Upper lobe of left lung (tissue), 6 donors: Measurements from ENCODE around the gene HEPN1. TPM values are rescaled to one million over a fixed set of nuclear protein-coding genes. Genes with fewer than 3 reads are reported as not detected.

Experiments used
- ATAC-seq, 2 donors: fragments of 200-7000 bp; cut with Tn5 transposase; one replicate each; pipeline ENCODE4 v1.9.1; 2022; ENCODE audit warnings: mild to moderate bottlenecking in 2 of 2, moderate library complexity in 2 of 2; ENCODE audit not compliant: low FRiP score in 2 of 2
- DNase-seq, 2 donors: peaks; one replicate each; pipeline ENCODE4 v3.0.0-alpha.2; 2019 to 2020
- H3K27ac ChIP-seq, 4 donors: fragments of 200-600 bp; sonication (generic); one replicate each; pipeline ENCODE4 v1.5.1; 2016 to 2019
- H3K27me3 ChIP-seq, 4 donors: fragments of 200-600 bp; sonication (generic); one replicate each; pipeline ENCODE4 v1.5.1; 2017 to 2019
- H3K36me3 ChIP-seq, 4 donors: fragments of 200-600 bp; sonication (generic); one replicate each; pipeline ENCODE4 v1.5.1; 2016 to 2019
- H3K4me1 ChIP-seq, 4 donors: fragments of 200-600 bp; sonication (generic); one replicate each; pipeline ENCODE4 v1.5.1; 2018 to 2019
- H3K4me3 ChIP-seq, 4 donors: fragments of 200-600 bp; sonication (generic); one replicate each; pipeline ENCODE4 v1.5.1; 2017 to 2019; ENCODE audit warnings: mild to moderate bottlenecking in 2 of 4, moderate library complexity in 1 of 4
- H3K9me3 ChIP-seq, 4 donors: fragments of 200-600 bp; sonication (generic); one replicate each; pipeline ENCODE4 v1.5.1; 2018 to 2019
- EP300 ChIP-seq, 4 donors: sonication (generic); formaldehyde crosslinking; IDR thresholded peaks; one replicate each; pipeline ENCODE4 v1.5.1; 2017; ENCODE audit warnings: antibody characterized with exemption in 4 of 4, control low read depth in 2 of 4
- POLR2A ChIP-seq, 4 donors: fragments of 450-650 bp; IDR thresholded peaks; one replicate each; pipeline ENCODE4 v1.5.1; 2016 to 2017; ENCODE audit warnings: antibody characterized with exemption in 4 of 4, mild to moderate bottlenecking in 2 of 4
- POLR2AphosphoS5 ChIP-seq, 2 donors: sonication (generic); formaldehyde crosslinking; IDR thresholded peaks; one replicate each; pipeline ENCODE4 v1.5.1; 2017; ENCODE audit warnings: antibody characterized with exemption in 2 of 2
- WGBS, 2 donors: methylation state at CpG; one replicate each; pipeline ENCODE4 v1.1.5; 2017 to 2018; 5-methylcytosine and 5-hydroxymethylcytosine counted together
- total RNA-seq, 6 donors: library from RNA; depleted of rRNA in 4 of 6; stranded (reverse); fragments of >200 nt in 4 of 6; gene quantifications; one replicate each; pipeline versions ENCODE4 v1.1.0 to v1.2.1, GENCODE V29; 2016 to 2021
- TF ChIP-seq, protein P1 (sequence below), 6 experiments: fragments of 450-650 bp in 4 of 6; fragments of 200-600 bp in 2 of 6; sonication (generic) in 2 of 6; IDR thresholded peaks; one replicate each; pipeline ENCODE4 v1.5.1; 2016 to 2019; ENCODE audit warnings: antibody characterized with exemption in 6 of 6
- donor health status: DM: no; HTN: no; CAD: no; lungs with moderate emphysema.
- donor health status: DM: no; HTN: yes; CAD: no; lungs with severe emphysema.

Gene HEPN1
- total RNA-seq, 6 donors from 2014 or later: not detected

GRCh38 chr11:124894606-124895430 is 24.2 kb upstream of the HEPN1 start:
- 65 to 74% methylated on average over 4 of the region's 4 CpGs for WGBS, 2 donors
- DNase-seq: no peak

GRCh38 chr11:124895471-124895971 is 23.5 kb upstream of the HEPN1 start:
- Histone ChIP-seq H3K4me1 (peaks cover 37 to 51% (median 46%) of the 10 kb centered on the region in 4 donors), H3K9me3 (no peaks in the 10 kb centered on the region), H3K36me3 (peaks cover 0 to 39% (median 0%) of the 10 kb centered on the region in 4 donors), H3K27me3 (no peaks in the 10 kb centered on the region), H3K4me3 (peak overlapping the region; percentile 43 to 54 (median 48)), H3K27ac (peak overlapping the region; percentile 84 to 89 (median 86))
- ATAC-seq: no peak
- no peak for TF ChIP-seq POLR2A (IDR thresholded peaks at IDR 0.05)
- TF ChIP-seq POLR2AphosphoS5 (IDR thresholded peaks at IDR 0.05): no peak
- WGBS, 2 donors: 73 to 90% methylated on average over 8 to 20 of the region's 20 CpGs
- DNase-seq: no peak

More at GRCh38 chr11:124894606-124895430, 24.2 kb upstream of the HEPN1 start:
- ATAC-seq: no peak
- H3K4me3 ChIP-seq: peak overlapping the region in 3 of 4 donors; percentile 43 to 54 (median 49)
- H3K9me3 ChIP-seq: no peaks in the 10 kb centered on the region
- H3K4me1 ChIP-seq: peaks cover 40 to 47% (median 44%) of the 10 kb centered on the region in 4 donors
- H3K27me3 ChIP-seq: no peaks in the 10 kb centered on the region
- peaks cover 0 to 44% (median 0%) of the 10 kb centered on the region in 4 donors for H3K36me3 ChIP-seq
- TF ChIP-seq POLR2A (IDR thresholded peaks at IDR 0.05) (peak in 1 of 4 donors; percentile 11), EP300 (IDR thresholded peaks at IDR 0.05) (no peak), POLR2AphosphoS5 (IDR thresholded peaks at IDR 0.05) (no peak)
- TF ChIP-seq, protein P1, sequence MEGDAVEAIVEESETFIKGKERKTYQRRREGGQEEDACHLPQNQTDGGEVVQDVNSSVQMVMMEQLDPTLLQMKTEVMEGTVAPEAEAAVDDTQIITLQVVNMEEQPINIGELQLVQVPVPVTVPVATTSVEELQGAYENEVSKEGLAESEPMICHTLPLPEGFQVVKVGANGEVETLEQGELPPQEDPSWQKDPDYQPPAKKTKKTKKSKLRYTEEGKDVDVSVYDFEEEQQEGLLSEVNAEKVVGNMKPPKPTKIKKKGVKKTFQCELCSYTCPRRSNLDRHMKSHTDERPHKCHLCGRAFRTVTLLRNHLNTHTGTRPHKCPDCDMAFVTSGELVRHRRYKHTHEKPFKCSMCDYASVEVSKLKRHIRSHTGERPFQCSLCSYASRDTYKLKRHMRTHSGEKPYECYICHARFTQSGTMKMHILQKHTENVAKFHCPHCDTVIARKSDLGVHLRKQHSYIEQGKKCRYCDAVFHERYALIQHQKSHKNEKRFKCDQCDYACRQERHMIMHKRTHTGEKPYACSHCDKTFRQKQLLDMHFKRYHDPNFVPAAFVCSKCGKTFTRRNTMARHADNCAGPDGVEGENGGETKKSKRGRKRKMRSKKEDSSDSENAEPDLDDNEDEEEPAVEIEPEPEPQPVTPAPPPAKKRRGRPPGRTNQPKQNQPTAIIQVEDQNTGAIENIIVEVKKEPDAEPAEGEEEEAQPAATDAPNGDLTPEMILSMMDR (IDR thresholded peaks at IDR 0.05): no peak
- peak overlapping the region; percentile 84 to 89 (median 86) for H3K27ac ChIP-seq

DNA sequence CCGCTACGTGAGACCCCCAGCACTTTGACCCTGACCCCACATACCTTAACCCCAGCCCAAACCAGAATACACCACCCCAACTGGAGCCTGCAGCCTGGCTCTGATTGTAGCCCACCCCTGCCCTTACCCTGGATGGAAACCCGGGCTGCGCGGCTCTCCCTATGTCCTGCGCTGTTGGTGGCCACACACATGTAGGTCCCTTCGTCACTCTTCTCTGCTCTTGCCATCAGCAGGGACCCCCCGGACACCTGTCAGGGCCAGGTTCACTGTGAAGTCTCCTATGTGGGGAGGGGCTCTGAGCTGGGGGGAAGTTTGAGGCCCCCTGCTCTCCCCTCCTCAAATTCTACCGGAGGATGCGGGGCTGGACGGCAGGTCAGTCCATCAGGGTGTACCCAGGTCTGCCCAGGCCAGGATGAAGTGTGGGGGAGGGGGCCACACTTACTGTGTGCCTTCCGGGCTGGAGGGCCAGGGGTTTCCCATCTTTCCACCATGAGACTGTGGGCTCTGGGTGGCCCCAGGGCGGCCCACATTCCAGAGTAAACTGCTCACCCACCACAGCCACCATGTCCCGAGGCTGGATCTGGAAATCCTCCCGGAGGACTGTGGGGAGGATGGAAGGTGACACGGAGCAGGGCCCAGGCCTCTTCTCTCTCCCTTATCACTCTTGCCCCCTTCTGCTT is 22.8 kb upstream of the HEPN1 start:
- Histone ChIP-seq H3K36me3 (peaks cover 0 to 32% (median 0%) of the 10 kb centered on the region in 4 donors), H3K27me3 (no peaks in the 10 kb centered on the region), H3K4me3 (peak overlapping the region; percentile 43 to 54 (median 48)), H3K27ac (peak overlapping the region; percentile 84 to 89 (median 86)), H3K4me1 (peaks cover 34 to 44% (median 40%) of the 10 kb centered on the region in 4 donors), H3K9me3 (no peaks in the 10 kb centered on the region)
- TF ChIP-seq POLR2AphosphoS5 (IDR thresholded peaks at IDR 0.05) (peak in 1 of 2 donors; percentile 13), EP300 (IDR thresholded peaks at IDR 0.05) (no peak), POLR2A (IDR thresholded peaks at IDR 0.05) (no peak)
- ATAC-seq: no peak
- WGBS, 2 donors: 62 to 87% methylated on average over 12 to 15 of the region's 16 CpGs
- DNase-seq: no peak

DNA sequence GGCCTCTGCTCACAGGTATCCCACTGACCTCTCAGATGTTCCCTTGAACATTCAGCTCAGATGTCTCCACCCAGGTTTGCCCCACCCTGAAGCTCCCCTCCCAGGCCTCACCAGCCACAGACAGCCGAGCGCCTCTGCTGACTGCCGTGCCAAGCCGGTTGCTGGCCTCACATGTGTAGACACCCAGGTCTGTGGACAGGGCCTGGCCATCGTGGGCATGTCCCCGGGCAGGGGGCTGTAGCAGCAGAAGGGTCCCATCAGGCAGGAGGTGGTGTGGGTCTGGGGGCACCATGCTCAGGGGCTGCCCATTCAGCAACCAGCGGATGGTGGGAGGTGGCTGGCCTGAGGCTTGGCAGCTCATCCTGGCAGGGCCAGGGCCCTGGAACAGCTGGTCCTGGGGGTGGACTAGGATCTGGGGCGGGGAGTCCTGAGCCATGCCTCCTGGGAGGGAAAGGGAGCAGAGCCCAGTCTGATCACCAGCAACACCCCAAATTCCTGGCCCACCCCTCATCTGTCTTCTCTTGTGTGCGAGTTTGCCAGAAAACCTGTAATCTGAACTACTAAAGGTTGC is 22.1 kb upstream of the HEPN1 start:
- Histone ChIP-seq H3K27ac (peak overlapping the region; percentile 84 to 89 (median 86)), H3K27me3 (no peaks in the 10 kb centered on the region), H3K9me3 (no peaks in the 10 kb centered on the region), H3K36me3 (peaks cover 0 to 25% (median 0%) of the 10 kb centered on the region in 4 donors), H3K4me1 (peaks cover 31 to 38% (median 35%) of the 10 kb centered on the region in 4 donors), H3K4me3 (peak overlapping the region; percentile 43 to 54 (median 48))
- TF ChIP-seq POLR2A (IDR thresholded peaks at IDR 0.05) (no peak), POLR2AphosphoS5 (IDR thresholded peaks at IDR 0.05) (no peak), EP300 (IDR thresholded peaks at IDR 0.05) (no peak)
- TF ChIP-seq, protein P1 (IDR thresholded peaks at IDR 0.05): no peak
- WGBS, 2 donors: 53 to 65% methylated on average over 9 of the region's 9 CpGs
- ATAC-seq: peak in 1 of 2 donors; percentile 54
- peak in 1 of 2 donors; percentile 74 for DNase-seq

DNA sequence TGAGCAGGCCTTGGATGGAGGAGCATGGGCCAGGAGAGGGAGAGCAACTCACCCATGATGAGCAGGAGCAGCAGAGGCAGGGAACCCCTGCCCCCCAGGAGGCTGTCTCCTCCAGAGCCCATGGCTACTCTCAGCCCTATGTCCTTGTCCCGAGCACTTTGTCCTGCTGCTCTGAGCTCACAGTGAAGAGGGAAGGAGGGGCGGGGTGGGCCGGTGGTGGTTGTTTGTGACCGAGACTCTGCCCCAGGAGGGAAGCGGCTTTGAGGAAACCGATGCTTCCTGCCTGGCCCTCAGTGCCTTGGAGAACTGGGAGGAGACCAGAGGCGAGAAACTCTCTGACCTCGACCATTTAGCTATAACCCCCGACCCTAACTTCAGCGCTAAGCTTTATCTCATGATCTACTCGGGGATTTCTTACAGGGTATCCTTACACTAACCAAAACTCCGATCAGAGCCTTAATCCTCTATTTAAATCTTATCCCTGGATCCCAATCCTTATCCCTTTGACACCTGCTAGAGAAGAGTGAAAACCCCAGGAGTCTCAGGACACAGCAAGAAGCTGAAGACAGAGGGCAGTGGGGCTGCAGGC is 21.3 kb upstream of the HEPN1 start, which contains the start of gene ROBO4:
ROBO4 (minus strand) TSS at position 192 of the 589 bp plus-strand sequence; CDS start at position 122, 70 bp downstream.
- TF ChIP-seq POLR2A (IDR thresholded peaks at IDR 0.05) (peak in 2 of 4 donors; percentile 34 to 35), EP300 (IDR thresholded peaks at IDR 0.05) (no peak), POLR2AphosphoS5 (IDR thresholded peaks at IDR 0.05) (peak; percentile 62 to 67)
- Histone ChIP-seq H3K27ac (peak within 1 kb of the TSS; percentile 84 to 89 (median 86)), H3K9me3 (no peaks in the 10 kb centered on the region), H3K36me3 (peaks cover 0 to 21% (median 0%) of the 10 kb centered on the region in 4 donors), H3K4me1 (peaks cover 23 to 32% (median 29%) of the 10 kb centered on the region in 4 donors), H3K4me3 (peak within 1 kb of the TSS; percentile 43 to 54 (median 48)), H3K27me3 (no peaks in the 10 kb centered on the region)
- DNase-seq (peak; percentile 29 to 47), ATAC-seq (peak; percentile 6 to 55)
- 40 to 43% methylated on average over 12 of the region's 12 CpGs for WGBS, 2 donors
